ENCODE data around the gene CDKAL1. TPM values are rescaled to one million over a fixed set of nuclear protein-coding genes. Genes with fewer than 3 reads are reported as not detected.
"Not testable (repeated sequence)": the region's sequence is repeated elsewhere in the genome, so short reads cannot be mapped to it uniquely, and the experiment has no call there.

Gene CDKAL1
- total RNA-seq, 4 donors from 2014 or later, result 13.5 to 21.2 (median 17.3) TPM

DNA sequence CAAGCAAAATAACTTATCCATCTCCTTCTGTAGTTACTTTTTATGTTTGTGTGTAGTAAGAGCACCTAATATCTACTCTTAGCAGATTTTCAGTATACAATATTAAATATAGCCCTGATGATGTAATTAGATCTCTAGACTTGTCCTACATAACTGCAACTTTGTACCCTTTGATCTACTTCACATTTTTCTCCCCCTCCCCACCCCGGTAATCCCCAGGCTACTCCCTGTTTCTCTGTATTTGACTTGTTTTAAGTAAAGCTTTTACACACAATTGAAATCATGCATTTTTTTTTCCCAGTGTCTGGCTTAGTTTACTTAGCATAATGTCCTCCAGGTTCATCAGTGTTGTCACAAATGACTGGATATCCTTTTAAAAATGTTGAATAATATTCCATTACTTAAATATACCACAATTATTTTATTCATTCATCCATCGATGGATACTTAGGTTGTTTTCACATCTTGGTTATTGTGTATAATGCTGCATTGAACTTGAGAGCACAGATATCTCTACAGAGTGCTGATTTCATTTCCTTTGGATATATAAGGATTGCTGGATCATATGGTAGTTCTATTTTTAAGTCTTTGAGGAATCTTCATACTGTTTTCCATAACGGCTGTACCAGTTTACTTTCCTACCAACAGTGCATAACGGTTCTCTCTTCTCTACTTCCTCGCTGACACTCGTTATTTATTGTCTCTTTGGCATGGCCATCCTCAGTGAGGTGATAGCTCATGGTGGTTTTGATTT, 212.7 kb downstream of the CDKAL1 start:
- no peaks in the 10 kb centered on the region for H3K27me3 ChIP-seq
- H3K4me3 ChIP-seq, result no peak overlapping the region
- TF ChIP-seq, protein P1, sequence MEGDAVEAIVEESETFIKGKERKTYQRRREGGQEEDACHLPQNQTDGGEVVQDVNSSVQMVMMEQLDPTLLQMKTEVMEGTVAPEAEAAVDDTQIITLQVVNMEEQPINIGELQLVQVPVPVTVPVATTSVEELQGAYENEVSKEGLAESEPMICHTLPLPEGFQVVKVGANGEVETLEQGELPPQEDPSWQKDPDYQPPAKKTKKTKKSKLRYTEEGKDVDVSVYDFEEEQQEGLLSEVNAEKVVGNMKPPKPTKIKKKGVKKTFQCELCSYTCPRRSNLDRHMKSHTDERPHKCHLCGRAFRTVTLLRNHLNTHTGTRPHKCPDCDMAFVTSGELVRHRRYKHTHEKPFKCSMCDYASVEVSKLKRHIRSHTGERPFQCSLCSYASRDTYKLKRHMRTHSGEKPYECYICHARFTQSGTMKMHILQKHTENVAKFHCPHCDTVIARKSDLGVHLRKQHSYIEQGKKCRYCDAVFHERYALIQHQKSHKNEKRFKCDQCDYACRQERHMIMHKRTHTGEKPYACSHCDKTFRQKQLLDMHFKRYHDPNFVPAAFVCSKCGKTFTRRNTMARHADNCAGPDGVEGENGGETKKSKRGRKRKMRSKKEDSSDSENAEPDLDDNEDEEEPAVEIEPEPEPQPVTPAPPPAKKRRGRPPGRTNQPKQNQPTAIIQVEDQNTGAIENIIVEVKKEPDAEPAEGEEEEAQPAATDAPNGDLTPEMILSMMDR (IDR thresholded peaks at IDR 0.05), result no peak
- TF ChIP-seq EP300 (IDR thresholded peaks at IDR 0.05), result no peak
- no peak for TF ChIP-seq POLR2A (IDR thresholded peaks at IDR 0.05)
- no peak overlapping the region for H3K27ac ChIP-seq
- DNase-seq (ENCODE audit: low spot score in 2 of 2), result no peak
- H3K9me3 ChIP-seq, result peaks cover 0 to 1% (median 0%) of the 10 kb centered on the region in 4 donors
- H3K36me3 ChIP-seq, result peaks cover 0 to 3% (median 0%) of the 10 kb centered on the region in 3 donors
- 67 to 77% methylated on average over 6 of the region's 6 CpGs for WGBS, 2 donors
- H3K4me1 ChIP-seq, result peaks cover 0 to 4% (median 0%) of the 10 kb centered on the region in 4 donors

DNA sequence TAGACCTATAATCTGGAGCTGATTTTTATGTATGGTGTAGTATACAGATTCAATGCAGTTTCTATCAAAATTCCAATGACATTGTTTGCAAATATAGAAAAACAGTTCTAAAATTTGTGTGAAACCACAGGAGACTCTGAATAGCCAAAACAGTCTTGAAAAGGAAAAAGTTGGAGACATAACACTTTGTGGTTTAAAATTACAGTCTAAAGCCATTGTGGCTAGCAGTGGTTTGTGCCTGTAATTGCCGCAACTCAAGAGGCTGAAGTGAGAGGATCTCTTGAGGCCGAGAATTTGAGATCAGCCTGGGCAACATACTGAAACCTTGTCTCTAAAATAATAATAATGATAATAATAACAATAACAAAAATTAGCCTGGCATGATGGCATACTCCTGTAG, 213.7 kb downstream of the CDKAL1 start:
- H3K4me3 ChIP-seq, result no peak overlapping the region
- TF ChIP-seq, protein P1 (IDR thresholded peaks at IDR 0.05), result no peak
- TF ChIP-seq POLR2A (IDR thresholded peaks at IDR 0.05) (no peak), EP300 (IDR thresholded peaks at IDR 0.05) (no peak)
- WGBS, 2 donors, result 82 to 87% methylated on average over 2 of the region's 2 CpGs
- no peaks in the 10 kb centered on the region for H3K9me3 ChIP-seq
- DNase-seq (ENCODE audit: low spot score in 2 of 2), result no peak
- H3K27me3 ChIP-seq, result no peaks in the 10 kb centered on the region
- H3K4me1 ChIP-seq, result peaks cover 0 to 4% (median 0%) of the 10 kb centered on the region in 4 donors
- H3K36me3 ChIP-seq, result no peaks in the 10 kb centered on the region
- H3K27ac ChIP-seq, result no peak overlapping the region

DNA sequence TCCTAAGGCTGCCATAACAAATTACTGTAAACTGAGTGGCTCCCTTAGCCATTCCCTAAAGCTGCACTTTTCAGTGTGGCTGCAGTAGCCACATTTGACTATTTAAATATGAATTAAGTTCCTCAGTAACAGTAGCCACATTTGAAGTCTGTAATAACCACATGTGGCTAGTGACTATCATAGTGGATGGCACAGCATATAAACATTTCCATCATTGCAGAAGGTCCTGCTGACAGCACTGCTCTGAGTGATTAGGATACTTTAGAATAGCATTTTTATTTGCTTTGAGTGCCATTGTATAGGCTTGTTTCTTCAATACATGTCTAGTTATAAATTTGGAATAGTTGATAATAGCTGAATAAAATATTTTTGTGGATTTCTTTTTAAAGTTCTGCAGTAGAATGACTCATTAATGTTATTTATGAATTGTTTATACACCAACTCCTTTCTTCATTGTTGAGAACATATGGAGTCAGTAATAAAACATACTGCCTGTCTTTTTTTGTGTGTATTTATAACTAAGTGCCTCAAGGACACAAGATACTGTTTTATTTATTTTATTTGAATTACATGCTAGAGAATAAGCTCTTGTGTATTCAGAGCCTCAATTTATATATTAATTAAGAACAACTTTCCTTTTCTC, 217.2 kb downstream of the CDKAL1 start:
- DNase-seq (ENCODE audit: low spot score in 2 of 2), result no peak
- TF ChIP-seq POLR2A (IDR thresholded peaks at IDR 0.05) (no peak), EP300 (IDR thresholded peaks at IDR 0.05) (no peak)
- TF ChIP-seq, protein P1 (IDR thresholded peaks at IDR 0.05), result no peak

DNA sequence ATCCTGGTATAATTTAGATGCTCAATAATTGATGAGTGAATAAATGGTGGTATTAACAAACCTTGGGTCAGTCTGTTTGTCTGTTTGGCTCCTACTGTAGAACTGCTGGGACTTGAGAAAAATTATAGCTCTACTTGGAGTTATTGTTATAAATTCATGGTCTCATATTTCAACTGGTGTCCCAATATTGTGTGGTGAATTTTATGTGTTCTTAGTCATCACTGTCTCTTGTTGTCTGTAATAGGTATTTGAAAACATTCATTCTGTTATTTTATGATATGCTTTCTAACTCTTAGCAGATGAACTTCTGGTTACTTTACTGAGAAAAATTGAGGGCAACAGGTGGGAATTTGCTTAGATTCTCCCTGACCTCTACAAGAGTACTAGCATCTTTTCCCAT, 221.4 kb downstream of the CDKAL1 start:
- Histone ChIP-seq H3K9me3 (peaks cover 0 to 7% (median 0%) of the 10 kb centered on the region in 4 donors), H3K4me3 (no peak overlapping the region), H3K36me3 (peaks cover 0 to 9% (median 0%) of the 10 kb centered on the region in 3 donors), H3K27me3 (no peaks in the 10 kb centered on the region), H3K4me1 (peaks cover 0 to 4% (median 0%) of the 10 kb centered on the region in 4 donors), H3K27ac (no peak overlapping the region)
- DNase-seq (ENCODE audit: low spot score in 2 of 2), result no peak
- TF ChIP-seq, protein P1 (IDR thresholded peaks at IDR 0.05), result no peak
- no peak for TF ChIP-seq EP300 (IDR thresholded peaks at IDR 0.05)
- no peak for TF ChIP-seq POLR2A (IDR thresholded peaks at IDR 0.05)

More for the DNA sequence above, 217.2 kb downstream of the CDKAL1 start:
- H3K27ac ChIP-seq, result no peak overlapping the region
- H3K4me3 ChIP-seq, result no peak overlapping the region
- H3K27me3 ChIP-seq, result no peaks in the 10 kb centered on the region
- H3K4me1 ChIP-seq, result peaks cover 0 to 4% (median 0%) of the 10 kb centered on the region in 4 donors
- H3K36me3 ChIP-seq, result no peaks in the 10 kb centered on the region
- H3K9me3 ChIP-seq, result peaks cover 0 to 7% (median 0%) of the 10 kb centered on the region in 4 donors

DNA sequence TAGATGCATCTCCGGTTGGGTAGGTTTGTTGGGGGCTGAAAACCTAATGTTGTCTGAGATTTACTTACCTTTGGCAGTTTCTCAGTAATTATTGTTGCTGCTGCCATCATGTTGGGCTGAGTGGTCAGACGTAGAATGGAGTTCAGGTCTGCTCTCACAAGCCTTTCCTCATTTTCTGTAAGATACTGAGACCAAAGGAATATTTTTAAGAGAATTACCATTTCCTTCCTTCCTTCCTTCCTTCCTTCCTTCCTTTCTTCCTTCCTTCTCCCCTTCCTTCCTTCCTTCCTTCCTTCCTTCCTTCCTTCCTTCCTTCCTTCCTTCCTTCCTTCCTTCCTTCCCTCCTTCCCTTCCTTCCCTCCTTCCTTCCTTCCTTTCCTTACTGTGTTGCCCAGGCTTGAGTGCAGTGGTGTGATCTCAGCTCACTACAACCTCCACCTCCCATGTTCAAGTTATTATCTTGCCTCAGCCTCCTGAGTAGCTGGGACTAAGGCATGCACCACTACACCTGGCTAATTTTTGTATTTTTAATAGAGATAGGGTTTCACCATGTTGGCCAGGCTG, 222.4 kb downstream of the CDKAL1 start:
- not testable (repeated sequence) for H3K4me1 ChIP-seq; H3K27me3 ChIP-seq; H3K27ac ChIP-seq; H3K36me3 ChIP-seq; H3K4me3 ChIP-seq; DNase-seq (ENCODE audit: low spot score in 2 of 2); H3K9me3 ChIP-seq
- WGBS, 2 donors, result 86 to 96% methylated on average over 2 of the region's 2 CpGs

All from tibial nerve (tissue), 4 donors.